CD14-positive monocyte (primary cell): ENCODE measurements around the gene LHPP. TPM values are rescaled to one million over a fixed set of nuclear protein-coding genes. Genes with fewer than 3 reads are reported as not detected.

Experiments
- DNase-seq, 3 donors: peaks; one replicate each; pipeline ENCODE4 v3.0.0-alpha.2; 2011 to 2022
- H2AFZ ChIP-seq: 2 replicates; pipeline ENCODE4 v1.6.0; 2012; ENCODE audit warnings: mild to moderate bottlenecking, low read depth, low read length, inconsistent platforms; ENCODE audit not compliant: insufficient read depth, poor library complexity, severe bottlenecking
- H3K27ac ChIP-seq, 2 donors: 1 replicate in 1 of 2; 2 replicates in 1 of 2; pipeline ENCODE4 v1.5.1; 2012 to 2013; ENCODE audit warnings: low read length in 2 of 2, control low read depth in 1 of 2, inconsistent platforms in 1 of 2, low read depth in 1 of 2, mild to moderate bottlenecking in 1 of 2
- H3K27me3 ChIP-seq, 2 donors: one replicate each; pipeline versions ENCODE4 v1.6.0 to v1.6.1; 2011 to 2013; ENCODE audit warnings: low read length in 2 of 2; ENCODE audit not compliant: control insufficient read depth in 2 of 2, insufficient read depth in 2 of 2
- H3K36me3 ChIP-seq, 2 donors: replicated peaks in 1 of 2; 1 replicate in 1 of 2; 2 replicates in 1 of 2; pipeline versions ENCODE4 v1.5.1 to v1.6.1; 2012 to 2013; ENCODE audit warnings: low read length in 2 of 2, control low read depth in 1 of 2, inconsistent platforms in 1 of 2, mild to moderate bottlenecking in 1 of 2; ENCODE audit not compliant: insufficient read depth in 2 of 2, control insufficient read depth in 1 of 2
- H3K4me1 ChIP-seq, 2 donors: 1 replicate in 1 of 2; 2 replicates in 1 of 2; pipeline versions ENCODE4 v1.5.1 to v1.6.1; 2012 to 2013; ENCODE audit warnings: low read length in 2 of 2, control low read depth in 1 of 2, inconsistent platforms in 1 of 2, mild to moderate bottlenecking in 1 of 2, moderate library complexity in 1 of 2; ENCODE audit not compliant: insufficient read depth in 2 of 2, control insufficient read depth in 1 of 2
- H3K4me2 ChIP-seq: replicated peaks from 2 replicates; pipeline ENCODE3; 2012; ENCODE audit warnings: low read length, moderate library complexity, mild to moderate bottlenecking; ENCODE audit not compliant: poor library complexity, severe bottlenecking; ENCODE audit errors: extremely low read depth
- H3K4me3 ChIP-seq, 3 experiments: fragments of 200-600 bp in 1 of 3; sonication (generic) in 1 of 3; replicated peaks in 1 of 3; 1 replicate in 2 of 3; 2 replicates in 1 of 3; pipeline ENCODE4 v1.5.1; 2011 to 2013; ENCODE audit warnings: low read length in 3 of 3, mild to moderate bottlenecking in 3 of 3, control low read depth in 2 of 3, low read depth in 2 of 3, inconsistent platforms in 1 of 3, moderate library complexity in 1 of 3
- H3K79me2 ChIP-seq: 2 replicates; pipeline ENCODE4 v1.6.0; 2012; ENCODE audit warnings: mild to moderate bottlenecking, control low read depth, inconsistent platforms, low read length, moderate library complexity; ENCODE audit not compliant: insufficient read depth
- H3K9ac ChIP-seq: 2 replicates; pipeline ENCODE4 v1.6.0; 2017; ENCODE audit warnings: low read length, mild to moderate bottlenecking; ENCODE audit not compliant: insufficient read depth, poor library complexity, severe bottlenecking
- H3K9me3 ChIP-seq, 2 donors: replicated peaks in 1 of 2; 1 replicate in 1 of 2; 2 replicates in 1 of 2; pipeline versions ENCODE4 v1.5.1 to v1.6.1; 2012 to 2013; ENCODE audit warnings: low read length in 2 of 2, control low read depth in 1 of 2; ENCODE audit not compliant: control insufficient read depth in 1 of 2, insufficient read depth in 1 of 2
- H4K20me1 ChIP-seq: 2 replicates; pipeline ENCODE4 v1.6.0; 2012; ENCODE audit warnings: mild to moderate bottlenecking, low read length, control low read depth, moderate library complexity; ENCODE audit not compliant: insufficient read depth
- H3K27ac Mint-ChIP-seq, 7 donors: one replicate each; pipeline ENCODE4 v1.8.0; 2020; ENCODE audit warnings: mild to moderate bottlenecking in 7 of 7, mixed read lengths in 7 of 7, moderate library complexity in 6 of 7, inconsistent platforms in 2 of 7
- H3K27me3 Mint-ChIP-seq, 3 donors: one replicate each; pipeline ENCODE4 v1.8.0; 2021 to 2022; ENCODE audit warnings: low read depth in 3 of 3, mild to moderate bottlenecking in 3 of 3, mixed read lengths in 3 of 3, moderate library complexity in 3 of 3, inconsistent platforms in 1 of 3
- H3K36me3 Mint-ChIP-seq, 2 donors: one replicate each; pipeline ENCODE4 v1.8.0; 2020; ENCODE audit warnings: mixed read lengths in 2 of 2, inconsistent platforms in 1 of 2, mild to moderate bottlenecking in 1 of 2
- H3K4me1 Mint-ChIP-seq: one replicate; pipeline ENCODE4 v1.8.0; 2020; ENCODE audit warnings: mild to moderate bottlenecking, mixed read lengths
- H3K4me3 Mint-ChIP-seq, 2 donors: one replicate each; pipeline ENCODE4 v1.8.0; 2020; ENCODE audit warnings: mild to moderate bottlenecking in 2 of 2, mixed read lengths in 2 of 2, moderate library complexity in 1 of 2
- H3K9me3 Mint-ChIP-seq, 7 donors: one replicate each; pipeline ENCODE4 v1.8.0; 2020 to 2022; ENCODE audit warnings: mixed read lengths in 7 of 7, mild to moderate bottlenecking in 6 of 7, moderate library complexity in 6 of 7, inconsistent platforms in 2 of 7
- WGBS: methylation state at CpG from one replicate; pipeline ENCODE4 v1.1.5; 2013; ENCODE audit warnings: missing lambda C conversion rate; ENCODE audit not compliant: insufficient coverage; 5-methylcytosine and 5-hydroxymethylcytosine counted together
- intact Hi-C, 2 donors: fragments of 100-400 bp; cut with micrococcal nuclease; formaldehyde crosslinking; loops; one replicate each; pipeline versions ENCODE4 v1.15.0 to v1.15.1; 2023
- polyA plus RNA-seq, 3 donors: library from polyadenylated mRNA; depleted of rRNA in 1 of 3; unstranded in 2 of 3; stranded (reverse) in 1 of 3; fragments of 300-500 nt in 2 of 3; fragments of >200 nt in 1 of 3; fragmentation: Illumina TruSeq in 2 of 3; gene quantifications; 1 replicate in 2 of 3; 2 replicates in 1 of 3; pipeline ENCODE4 v1.2.3, GENCODE V29; 2012 to 2021
- TF ChIP-seq, protein P1 (sequence below): fragments of 200-600 bp; IDR thresholded peaks from one replicate; pipeline ENCODE4 v1.8.0; 2022; ENCODE audit warnings: antibody characterized with exemption, mild to moderate bottlenecking

Gene LHPP
- polyA plus RNA-seq, 3 donors: 15.2 to 20.6 (median 19.5) TPM

DNA sequence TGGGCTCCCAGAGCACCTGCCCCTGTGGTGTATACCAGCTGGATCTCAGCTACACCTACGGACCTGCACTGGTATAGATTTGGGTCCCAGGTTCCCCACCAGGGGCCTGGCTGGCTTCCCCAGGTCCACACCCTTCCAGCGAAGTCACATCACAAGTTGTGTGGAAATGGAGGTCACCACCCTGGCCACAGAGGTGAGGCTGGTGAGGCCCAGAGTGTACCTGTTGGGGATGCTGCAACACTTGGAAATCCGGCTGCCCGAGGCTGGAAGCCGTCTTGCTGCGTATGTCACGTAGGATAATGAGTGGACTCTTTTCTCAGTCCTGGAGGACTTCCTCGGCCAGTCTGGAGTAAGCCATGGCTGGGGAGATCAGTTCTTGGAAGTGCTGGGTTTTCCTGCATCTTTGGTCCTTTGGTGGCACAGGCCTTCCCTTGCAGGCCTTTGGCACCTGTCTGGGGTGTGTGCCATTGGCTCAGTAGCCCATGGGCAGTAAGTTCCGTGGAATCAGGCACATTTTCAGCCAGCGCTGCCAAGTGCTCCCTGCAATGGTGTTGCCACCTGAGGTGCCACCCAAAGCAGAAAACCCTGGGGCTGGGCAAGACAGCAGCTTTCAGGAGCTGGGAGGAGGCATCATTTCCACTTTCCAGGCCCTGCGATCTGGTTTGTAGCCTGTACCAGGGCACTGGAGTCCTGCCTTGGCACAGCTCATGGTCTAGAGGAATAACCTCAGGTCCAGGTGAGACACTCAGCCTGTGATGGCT is 97.9 kb downstream of the LHPP start:
- Histone ChIP-seq H3K27ac (no peak overlapping the region), H2AFZ (no peak overlapping the region)

DNA sequence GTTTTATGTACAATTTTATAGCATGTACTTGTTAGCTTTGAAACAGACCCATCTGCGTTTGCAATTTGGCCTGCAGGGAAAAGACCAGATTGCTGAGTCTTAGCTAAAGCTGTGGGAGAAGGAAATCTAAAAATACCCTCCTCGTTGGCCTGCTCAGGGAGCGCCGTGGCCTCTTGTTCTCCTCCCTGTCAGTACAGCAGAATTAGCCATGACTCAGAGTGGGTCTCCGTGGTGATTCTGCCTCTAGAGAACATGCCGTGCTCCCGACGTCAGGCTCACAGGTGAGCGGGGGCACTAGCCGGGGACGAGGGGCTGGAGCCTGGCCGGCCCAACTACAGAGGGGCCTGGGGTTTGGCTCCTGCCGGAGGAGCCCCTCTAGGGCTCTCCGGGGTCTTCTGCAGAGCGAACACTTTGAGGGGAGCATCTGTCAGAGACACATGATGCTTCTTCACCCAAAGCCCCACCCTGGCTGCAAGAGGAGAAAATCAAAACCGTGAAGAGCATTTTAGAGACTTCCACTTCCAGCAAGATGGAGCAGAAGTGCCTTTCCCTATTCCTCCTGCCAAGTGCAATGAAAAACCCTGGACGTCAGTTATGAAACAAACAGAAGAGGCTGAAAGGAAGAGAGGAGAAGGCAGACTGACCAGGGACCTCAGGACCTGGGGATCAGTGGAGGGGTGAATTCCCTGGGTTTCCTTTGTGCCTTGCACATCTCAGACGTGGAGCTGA is 98.9 kb downstream of the LHPP start:
- Mint-ChIP-seq H3K9me3 (peaks cover 0 to 10% (median 3%) of the 10 kb centered on the region in 7 donors), H3K36me3 (peaks cover 0 to 5% of the 10 kb centered on the region in 2 donors), H3K27ac (no peak overlapping the region), H3K4me1 (peaks cover 3% of the 10 kb centered on the region), H3K4me3 (no peak overlapping the region), H3K27me3 (peaks cover 3 to 9% (median 4%) of the 10 kb centered on the region in 3 donors)
- TF ChIP-seq, protein P1, sequence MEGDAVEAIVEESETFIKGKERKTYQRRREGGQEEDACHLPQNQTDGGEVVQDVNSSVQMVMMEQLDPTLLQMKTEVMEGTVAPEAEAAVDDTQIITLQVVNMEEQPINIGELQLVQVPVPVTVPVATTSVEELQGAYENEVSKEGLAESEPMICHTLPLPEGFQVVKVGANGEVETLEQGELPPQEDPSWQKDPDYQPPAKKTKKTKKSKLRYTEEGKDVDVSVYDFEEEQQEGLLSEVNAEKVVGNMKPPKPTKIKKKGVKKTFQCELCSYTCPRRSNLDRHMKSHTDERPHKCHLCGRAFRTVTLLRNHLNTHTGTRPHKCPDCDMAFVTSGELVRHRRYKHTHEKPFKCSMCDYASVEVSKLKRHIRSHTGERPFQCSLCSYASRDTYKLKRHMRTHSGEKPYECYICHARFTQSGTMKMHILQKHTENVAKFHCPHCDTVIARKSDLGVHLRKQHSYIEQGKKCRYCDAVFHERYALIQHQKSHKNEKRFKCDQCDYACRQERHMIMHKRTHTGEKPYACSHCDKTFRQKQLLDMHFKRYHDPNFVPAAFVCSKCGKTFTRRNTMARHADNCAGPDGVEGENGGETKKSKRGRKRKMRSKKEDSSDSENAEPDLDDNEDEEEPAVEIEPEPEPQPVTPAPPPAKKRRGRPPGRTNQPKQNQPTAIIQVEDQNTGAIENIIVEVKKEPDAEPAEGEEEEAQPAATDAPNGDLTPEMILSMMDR: no peak
- Histone ChIP-seq H3K9me3 (no peaks in the 10 kb centered on the region), H3K4me1 (no peaks in the 10 kb centered on the region), H3K79me2 (no peaks in the 10 kb centered on the region), H3K4me2 (no peak overlapping the region), H3K36me3 (no peaks in the 10 kb centered on the region), H2AFZ (no peak overlapping the region), H3K9ac (no peak overlapping the region), H4K20me1 (no peaks in the 10 kb centered on the region), H3K4me3 (no peak overlapping the region), H3K27ac (no peak overlapping the region), H3K27me3 (no peaks in the 10 kb centered on the region)
- intact Hi-C loops: no loop called here
- DNase-seq: no peak
- 74% methylated on average over 15 of the region's 18 CpGs for WGBS

More for the DNA sequence above, 97.9 kb downstream of the LHPP start:
- no peak overlapping the region for H3K4me2 ChIP-seq
- H3K9me3 ChIP-seq: no peaks in the 10 kb centered on the region
- intact Hi-C loops: no loop called here
- H3K9ac ChIP-seq: no peak overlapping the region
- Mint-ChIP-seq H3K4me3 (no peak overlapping the region), H3K9me3 (peaks cover 0 to 10% (median 3%) of the 10 kb centered on the region in 7 donors), H3K27ac (no peak overlapping the region), H3K36me3 (peaks cover 0 to 5% of the 10 kb centered on the region in 2 donors), H3K4me1 (peaks cover 3% of the 10 kb centered on the region), H3K27me3 (peaks cover 2 to 9% (median 4%) of the 10 kb centered on the region in 3 donors)
- no peaks in the 10 kb centered on the region for H3K36me3 ChIP-seq
- TF ChIP-seq, protein P1: no peak
- H3K79me2 ChIP-seq: no peaks in the 10 kb centered on the region
- H3K4me3 ChIP-seq: no peak overlapping the region
- no peak for DNase-seq
- H4K20me1 ChIP-seq: no peaks in the 10 kb centered on the region
- no peaks in the 10 kb centered on the region for H3K4me1 ChIP-seq
- no peaks in the 10 kb centered on the region for H3K27me3 ChIP-seq
- 91% methylated on average over 11 of the region's 11 CpGs for WGBS
